CD1c-positive myeloid dendritic cell (primary cell): ENCODE results near the gene CHCHD6.

Source experiments
- DNase-seq: peaks from one replicate; pipeline ENCODE4 v3.0.0-alpha.2; 2016; ENCODE audit errors: extremely low spot score

Gene CHCHD6

DNA sequence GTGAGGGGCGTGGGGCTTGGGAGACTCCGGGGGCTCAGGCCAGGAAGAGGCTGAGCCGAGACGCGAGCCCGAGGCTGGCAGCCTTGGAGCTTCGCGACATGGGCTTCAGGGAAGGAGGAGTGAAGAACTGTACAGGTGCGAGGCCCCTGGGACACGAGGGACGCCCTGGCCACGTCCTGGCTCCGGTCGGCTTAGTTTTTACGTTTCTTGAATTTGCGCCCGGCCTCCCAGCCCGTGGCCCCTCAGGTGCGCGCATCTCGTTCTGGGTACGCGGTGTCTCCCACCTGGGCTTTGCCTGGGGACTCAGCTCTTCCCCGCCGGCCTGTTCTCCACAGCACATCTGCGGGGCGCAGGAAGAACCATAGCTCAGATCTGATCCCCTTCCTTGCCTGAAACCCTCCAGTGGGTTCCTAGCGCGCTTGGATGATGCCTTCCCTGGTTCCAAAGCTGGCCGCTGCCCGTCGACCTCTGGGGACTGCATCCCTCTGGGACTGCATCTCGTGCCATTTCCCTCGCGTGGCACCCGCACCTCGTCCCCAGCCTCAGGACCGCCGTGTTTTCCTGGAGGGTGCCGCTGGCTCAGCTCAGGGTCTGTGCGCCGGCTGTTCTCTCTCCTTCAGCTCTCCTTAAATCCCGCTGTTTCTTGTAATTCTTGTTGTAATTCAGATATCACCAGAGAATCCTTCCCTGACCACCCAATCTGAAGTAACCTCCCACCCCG, 614 bp downstream of the CHCHD6 start:
- DNase-seq: no peak

DNA sequence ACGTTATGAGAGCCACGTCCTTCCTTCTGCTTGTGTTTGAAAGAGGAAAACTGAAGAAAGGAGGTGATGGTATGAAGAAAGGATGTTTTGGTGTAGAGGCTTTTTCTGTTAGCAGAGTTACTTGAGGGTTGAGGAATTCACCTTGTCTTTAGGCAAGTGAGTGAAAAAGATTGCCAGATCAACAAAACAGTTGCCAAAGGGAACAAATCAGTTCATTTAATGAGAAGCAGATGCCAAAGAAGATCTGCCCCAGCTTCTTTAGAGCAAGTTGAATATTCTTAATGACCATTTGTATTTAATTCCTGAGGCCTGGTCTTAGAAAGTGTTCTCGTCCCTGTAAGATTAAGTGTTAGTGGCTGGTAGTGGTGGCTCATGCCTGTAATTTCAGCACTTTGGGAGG, 2.6 kb downstream of the CHCHD6 start:
- DNase-seq: no peak

DNA sequence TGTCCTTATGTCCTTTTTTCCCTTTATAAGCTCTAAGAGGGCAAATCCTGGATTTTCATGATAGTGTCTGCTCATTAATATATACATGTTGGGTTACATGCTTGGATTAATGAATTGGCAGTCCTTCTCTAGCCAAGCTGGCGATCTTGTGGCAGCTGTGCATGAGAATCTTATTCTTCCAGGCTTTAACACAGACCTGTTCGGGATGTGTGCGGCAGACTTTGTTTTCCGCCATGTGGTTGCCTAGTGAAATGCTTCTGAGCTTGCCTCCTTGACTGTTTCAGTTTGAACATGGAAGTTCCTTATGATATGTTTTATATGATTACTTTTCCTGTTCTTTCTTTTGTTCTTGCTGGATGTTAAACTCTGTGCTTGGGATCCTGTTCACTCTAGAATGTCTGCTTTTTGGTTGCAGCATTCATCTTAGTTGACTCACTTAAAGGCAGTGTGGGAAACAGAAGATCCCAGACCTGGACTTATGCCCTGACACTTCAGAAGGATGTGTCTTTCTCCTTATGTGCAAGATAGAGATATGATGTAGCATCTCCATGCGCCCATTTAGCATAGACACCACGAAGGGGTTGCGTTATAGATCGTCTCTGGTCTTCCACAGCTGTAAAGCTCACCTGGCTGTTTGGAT, 7.2 kb downstream of the CHCHD6 start:
- DNase-seq: no peak

DNA sequence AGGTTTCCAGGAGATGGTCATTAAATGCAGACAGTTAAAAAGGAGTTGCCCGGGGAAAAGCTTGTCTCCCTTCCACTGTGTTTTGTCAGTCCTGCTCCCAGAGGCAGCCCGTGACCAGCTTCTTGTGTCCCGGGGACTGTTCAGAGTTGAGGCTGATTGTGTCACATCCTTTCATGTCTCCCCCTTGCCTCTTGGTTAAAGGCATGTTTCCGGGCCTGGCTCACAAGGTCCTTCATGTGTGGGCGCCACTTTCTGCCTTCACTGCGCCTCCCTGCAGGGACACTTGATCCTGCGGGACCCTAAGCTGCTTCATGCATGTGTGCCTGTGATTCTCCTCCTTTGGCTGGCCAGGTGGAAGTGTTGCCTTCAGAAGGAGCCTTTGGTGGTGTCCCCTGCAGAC, 9.2 kb downstream of the CHCHD6 start:
- DNase-seq: no peak

DNA sequence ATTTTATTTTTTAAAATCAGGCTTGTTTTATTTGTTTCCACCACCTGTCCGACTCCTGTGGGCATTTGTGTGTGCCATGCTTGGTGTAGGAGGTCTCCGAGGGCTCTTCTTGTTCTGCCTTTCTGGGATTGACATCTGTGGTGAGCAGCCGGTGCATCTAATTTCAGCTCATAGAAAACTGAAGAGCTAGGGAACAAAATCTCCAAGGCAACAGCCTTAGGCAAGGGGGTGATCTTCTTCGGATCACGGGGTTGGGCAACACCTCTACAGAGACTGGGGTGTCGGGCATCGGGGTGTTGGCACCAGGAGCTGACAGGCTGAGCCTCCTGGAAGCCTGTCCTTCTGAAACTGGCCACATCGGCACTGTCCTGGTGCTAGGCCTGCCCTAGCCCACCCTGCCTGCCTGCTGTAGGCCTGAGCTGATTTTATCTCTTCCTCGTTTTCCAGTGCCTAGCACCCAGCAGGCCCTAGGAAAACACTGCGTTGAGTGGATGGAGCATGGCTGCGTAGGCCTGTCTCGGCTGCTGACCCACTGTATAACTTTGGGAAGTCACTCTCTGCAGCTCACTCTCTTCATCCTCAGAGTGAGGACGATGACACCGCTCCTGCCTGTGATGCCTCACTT, 10.3 kb downstream of the CHCHD6 start:
- no peak for DNase-seq

DNA sequence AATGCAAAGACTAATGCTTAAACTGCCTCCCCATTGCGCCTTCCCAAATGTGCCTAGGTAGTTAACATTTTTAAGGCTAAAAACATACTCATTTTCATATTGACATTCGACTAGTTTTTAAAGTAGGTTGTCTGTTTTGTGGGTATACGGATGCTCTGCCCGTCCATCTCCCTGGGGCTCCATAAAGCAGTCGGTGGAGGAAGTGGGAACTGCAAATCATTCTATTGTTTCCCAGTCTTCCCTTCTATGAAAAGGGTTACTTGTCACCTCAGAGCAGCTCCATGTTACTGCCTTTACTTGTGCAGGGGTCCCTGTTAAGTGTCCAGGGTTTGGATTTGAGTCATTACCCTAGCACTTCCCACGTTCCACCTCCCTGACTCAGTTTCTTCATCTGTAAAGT, 10.9 kb downstream of the CHCHD6 start:
- DNase-seq: no peak

DNA sequence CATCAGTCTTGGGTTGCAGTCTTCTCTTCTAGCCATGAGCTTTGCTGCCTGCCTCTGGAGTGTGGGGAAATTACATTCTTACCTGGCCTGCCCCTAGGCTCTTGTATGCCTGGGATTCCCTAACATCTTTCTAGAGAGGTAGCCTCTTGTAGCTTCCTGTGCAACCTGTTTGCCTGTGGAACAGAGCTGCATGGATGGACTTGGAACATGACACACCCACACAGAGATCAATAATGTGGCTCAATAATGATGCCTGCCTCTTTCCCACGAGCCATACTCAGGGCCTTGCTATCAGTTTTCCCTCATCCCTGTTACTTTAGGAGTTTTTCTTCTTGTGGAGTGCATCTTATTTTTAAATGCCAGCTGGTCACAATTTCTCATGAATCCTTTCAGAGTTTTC, 11.4 kb downstream of the CHCHD6 start:
- no peak for DNase-seq

DNA sequence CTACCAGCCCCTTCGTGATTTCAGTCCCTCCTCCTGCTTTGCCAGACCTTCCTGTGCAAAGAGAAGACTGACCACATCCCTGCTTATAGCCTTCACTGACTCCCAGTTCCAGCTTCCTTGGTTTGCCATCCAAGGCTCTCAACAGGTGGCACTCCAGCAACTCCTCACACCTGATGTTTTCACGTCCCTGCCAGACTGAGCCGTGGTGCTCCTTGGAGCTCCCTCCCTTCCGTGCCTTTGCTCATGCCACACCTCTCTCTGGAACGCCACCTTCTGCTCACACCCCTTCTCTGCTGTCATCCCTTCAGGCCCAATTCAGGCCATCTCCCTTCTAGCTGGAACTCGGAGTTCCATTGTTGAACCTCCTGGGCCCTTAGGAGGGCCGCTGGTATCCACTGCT, 12.0 kb downstream of the CHCHD6 start:
- no peak for DNase-seq

DNA sequence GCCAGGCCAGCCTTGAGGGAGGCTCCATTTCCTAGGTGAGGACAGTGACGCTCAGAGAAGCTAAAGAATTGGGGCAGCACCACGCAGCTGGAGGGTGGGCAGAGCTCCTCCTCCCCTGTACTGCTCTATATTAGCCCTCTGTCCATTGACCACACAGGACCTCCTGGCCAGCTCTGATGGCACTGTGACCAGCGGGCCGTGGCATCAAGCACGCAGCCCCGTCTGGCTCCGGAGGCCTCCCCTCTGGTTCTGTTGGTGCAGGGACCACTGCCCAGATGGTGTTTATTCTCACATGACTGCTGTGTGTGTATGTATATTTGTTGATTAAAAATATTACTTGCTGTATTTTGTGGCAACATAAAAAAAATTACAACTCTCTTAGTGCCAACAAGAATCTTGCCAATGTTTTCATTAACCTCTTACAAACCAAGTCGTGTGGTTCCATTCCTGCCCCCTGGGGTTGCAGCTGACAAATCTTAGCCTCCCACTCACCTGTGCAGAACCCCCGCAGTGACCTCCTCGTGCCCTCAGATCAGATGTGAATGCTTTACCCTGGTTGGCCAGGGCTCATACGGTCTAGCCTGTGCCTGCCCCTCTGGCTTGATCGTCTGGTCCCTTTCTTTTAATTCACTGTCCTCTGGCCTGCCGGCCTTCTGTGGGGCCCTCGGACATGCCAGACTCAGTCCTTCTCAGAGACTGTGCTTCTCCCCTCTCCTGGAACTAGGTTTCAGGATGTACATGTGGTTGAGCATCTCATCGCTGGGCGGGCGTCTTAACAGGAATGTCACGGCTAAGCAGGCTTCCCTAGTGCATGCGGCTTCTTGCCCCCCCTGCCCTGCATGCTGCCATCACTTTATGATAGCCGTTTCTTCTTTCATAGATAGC, 14.8 kb downstream of the CHCHD6 start:
- DNase-seq: no peak

DNA sequence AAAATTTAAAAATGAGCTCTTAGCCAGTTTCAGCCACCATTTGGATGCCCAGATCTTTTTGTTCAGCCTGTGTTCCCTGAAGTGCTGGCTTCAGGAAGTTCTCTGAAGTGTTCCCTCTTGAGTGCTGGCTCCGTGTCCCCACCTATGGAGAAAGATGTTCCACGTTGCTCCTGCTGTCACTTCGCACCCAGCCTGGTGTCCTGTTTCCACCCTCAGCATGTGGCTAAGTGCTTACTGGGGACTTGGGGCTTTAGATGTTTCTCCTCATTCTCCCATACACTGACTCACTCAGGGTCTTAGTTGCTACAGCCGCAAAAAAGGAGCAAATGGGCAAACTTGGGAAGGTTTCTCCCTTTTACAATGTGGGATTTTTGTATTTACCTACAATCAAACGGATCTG, 16.6 kb downstream of the CHCHD6 start:
- no peak for DNase-seq

DNA sequence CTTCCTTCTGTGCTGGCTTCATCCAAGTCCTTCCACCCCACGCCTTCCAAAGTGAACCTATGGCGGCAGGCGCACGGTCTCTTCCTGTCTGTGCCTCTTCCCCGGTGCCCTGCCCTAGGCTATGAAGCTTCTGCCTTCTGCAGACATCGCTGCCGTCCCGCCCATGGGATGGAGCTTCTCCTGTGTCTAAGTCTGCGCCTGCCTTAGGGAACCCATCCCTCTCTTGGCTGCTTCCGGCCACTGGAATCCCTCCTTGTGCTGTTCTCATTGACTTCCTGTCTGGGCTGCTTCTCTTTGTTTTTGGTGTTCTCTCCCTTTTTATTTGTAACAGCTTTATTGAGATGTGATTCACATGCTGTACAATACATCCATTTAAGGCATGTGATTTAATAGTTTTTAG, 17.2 kb downstream of the CHCHD6 start:
- no peak for DNase-seq

DNA sequence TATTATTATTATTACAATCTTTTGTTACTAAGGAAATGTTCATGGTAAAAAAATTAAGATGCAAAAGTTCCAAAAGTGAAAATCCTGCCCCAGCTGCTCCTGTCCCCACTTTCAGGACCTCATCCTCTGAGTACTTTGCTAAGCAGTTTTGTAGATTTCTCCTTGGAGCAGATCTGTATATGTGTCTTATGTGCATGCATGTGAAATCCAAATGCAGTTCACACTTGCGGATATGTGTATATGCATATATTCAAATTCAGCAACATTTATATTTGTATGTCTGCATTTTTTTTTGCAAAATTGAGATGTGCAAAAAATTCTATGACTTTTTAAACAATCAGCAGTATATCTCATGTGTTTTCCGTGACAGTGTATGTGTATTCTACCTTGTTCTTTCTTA, 19.2 kb downstream of the CHCHD6 start:
- DNase-seq: no peak

DNA sequence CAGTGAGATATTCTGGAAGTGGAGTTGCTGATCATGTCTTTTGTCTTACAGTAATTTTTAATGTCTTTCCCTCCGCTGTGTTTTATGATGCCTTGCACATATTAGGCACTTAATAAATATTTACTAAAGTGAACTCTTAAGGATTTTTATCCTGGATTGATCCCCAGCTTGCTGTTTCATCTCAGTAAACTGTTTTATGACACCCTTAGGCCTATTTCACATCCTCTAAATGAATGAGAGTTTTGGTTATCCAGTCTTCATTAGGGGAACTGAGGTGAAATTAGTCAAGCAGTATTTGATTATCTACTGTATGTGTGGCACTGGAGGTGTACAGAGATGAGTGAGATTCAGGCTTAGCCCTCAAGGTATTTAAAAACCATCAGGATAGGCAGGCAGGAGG, 19.8 kb downstream of the CHCHD6 start:
- no peak for DNase-seq

DNA sequence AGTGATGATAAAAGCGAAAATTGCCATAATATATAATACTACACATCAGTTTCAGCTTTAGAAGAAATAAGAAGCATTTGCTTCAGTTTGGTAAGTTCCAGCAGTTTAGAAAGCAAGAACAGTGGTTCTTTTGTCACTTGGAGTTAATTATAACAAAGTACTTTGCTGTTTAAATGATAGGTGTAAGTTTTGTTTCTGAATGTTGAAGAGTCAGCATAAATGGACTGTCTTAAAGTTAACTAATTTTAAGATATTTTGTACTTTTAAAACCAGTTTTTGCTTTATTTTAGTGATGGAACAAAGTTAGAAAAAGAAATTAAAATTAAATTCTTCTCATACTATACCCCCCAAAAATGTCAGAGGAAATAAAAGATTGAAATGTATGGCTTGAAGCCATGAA, 24.6 kb downstream of the CHCHD6 start:
- DNase-seq: no peak

DNA sequence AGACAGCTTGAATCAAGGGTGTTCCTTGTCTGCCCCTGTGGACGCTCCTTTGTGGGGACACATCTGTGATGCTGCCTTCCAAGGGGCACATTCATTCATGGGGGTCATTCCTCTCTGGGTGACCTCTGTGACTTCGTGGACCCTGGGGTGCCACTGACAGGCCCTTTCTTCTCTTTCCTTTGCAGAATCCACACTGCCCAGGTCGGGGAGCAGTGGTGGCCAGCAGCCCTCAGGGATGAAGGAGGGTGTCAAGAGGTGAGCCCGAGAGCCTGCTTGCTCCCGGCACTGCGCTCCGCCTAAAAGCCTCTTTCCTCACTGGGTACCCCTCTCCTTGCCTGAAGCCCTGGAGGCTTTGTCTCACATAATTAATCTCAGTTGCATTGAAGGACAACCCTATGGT, 26.3 kb downstream of the CHCHD6 start:
- no peak for DNase-seq

DNA sequence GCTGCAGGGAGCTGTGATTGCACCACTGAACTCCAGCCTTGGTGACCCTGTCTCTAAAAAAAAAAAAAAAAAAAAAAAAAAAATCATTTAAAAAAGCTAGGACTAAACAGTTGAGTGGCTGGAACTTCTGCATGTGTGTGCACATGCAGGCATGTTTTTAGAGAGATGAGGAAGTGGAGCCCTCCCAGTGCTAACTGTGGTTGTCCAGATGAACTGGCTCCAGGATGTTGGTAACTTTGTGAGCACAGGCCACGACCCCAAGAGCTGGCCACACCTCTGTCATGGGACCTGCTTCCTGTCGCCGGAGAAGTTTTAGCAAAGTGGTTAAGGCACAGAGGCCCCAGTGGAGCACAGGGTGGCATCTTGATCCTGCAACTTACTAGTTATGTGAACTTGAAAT, 27.0 kb downstream of the CHCHD6 start:
- DNase-seq: peak; percentile 38

DNA sequence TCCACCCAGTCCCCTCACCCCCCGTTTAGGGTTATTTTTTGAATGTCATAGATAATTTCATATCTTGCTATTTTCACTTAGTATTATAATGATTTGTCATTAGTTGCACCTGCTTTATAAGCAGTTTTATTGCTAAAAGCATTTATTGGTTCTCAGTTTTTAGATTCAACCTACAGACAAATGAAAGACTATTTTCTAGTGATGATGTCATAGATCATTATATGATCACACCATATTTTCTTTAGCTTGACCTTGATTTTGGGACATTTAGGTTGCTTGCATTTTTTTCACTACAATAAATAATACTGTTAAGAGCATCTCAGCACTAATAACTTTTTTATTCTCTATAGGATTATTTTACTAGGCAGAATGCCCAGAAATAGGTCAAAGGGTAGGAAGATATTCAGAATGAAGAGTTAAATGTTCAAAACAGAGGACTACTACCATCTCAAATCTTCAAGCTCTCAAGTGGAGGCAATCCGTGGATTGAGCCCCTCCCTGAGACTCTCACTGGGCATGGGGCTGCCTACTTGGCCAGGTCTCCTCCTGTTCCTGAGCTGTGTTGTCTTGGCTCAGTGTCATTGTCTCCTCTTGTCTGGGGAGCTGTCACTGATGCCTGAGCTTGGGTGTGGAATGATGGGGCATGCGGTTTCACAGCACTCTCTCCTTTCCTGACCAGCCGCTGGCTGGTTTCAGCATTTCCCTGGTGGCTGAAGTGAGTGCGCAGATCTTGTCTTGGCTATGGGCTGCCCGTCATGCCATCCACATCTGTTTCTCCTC, 28.4 kb downstream of the CHCHD6 start:
- DNase-seq: no peak

DNA sequence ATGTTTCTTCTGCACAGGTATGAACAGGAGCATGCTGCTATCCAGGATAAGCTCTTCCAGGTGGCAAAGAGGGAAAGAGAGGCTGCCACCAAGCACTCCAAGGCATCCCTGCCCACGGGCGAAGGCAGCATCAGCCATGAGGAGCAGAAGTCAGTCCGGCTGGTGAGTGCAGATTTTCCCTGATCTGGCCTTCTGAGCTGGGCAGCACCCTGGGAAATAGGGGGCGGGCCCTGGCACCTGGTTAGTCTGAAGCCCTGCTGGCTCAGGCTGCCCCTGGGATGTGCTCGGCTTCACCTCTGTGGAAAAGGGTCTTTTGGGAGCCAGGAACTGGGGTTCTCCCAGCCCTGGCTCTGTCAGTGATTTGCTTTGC, 29.0 kb downstream of the CHCHD6 start:
- DNase-seq: no peak

DNA sequence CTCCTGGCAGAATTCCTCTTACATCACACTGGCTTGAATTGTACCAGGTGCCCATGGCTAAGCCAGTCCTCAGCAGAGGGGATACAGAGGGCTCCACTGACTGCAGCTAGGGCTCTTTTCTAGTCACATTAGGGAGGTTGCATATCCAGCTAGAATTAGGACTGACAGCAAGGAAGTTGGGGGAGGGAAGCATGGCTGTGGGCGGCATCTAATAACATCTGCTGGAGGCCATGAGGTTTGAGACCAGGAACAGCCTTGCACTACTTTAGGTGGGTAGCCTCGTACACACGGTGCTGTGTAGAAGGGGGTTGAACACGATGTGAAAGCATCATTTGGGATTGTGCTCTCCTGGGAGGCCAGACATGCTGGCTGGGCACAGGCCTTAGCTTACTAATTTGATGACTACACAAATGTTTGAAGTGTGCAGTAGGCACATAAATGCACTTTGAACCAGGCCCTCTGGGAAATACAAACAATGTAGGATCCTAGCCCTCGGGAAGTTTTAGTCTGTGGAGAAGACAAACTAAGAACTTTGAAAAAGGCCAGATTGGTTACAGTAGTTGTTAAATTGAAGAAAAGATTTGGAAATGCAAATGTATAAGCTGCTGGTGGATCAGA, 30.2 kb downstream of the CHCHD6 start:
- DNase-seq: peak; percentile 5

DNA sequence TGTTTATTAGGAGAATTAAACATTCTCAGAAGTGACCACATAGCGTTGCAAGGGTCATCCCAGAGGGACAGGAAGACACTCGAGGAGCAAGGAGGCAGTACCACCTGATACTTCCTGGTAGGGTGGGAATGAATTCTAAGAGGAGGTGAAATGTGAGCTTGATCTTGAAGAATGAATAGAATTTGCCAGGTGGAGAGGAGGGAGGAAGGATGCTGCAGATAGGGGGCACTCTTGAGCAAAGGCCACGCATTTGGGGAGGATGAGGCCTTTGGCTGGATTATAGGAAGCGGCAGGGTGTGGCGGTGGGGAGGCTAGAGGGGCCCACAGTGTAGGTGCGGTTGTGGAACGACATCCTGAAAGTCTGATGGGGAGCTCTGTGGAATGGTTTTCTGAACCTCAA, 33.5 kb downstream of the CHCHD6 start:
- DNase-seq: no peak

DNA sequence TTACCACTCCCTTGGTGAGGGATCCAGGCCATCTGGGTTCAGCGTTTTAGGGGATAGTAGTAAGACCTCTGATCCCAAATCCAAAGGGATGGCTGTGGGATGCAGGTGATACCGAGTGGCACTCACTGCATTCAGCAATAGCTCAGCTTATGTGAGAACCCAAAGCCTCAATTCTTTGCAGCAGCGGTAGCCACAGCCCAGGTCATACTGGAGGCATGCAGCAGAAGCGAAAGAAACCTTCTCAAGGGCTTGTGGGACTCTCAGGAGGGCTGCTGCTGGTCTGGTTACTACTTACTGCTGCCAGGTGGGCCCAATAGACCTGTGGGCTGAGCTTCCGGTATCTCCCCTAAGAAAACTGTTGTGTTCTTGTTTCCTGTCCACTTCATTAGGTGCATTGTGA, 38.0 kb downstream of the CHCHD6 start:
- no peak for DNase-seq
